Mesendoderm (in vitro differentiated cells): ENCODE results near the gene VAV3.
"Not testable (repeated sequence)": the region's sequence is repeated elsewhere in the genome, so short reads cannot be mapped to it uniquely, and the experiment has no call there.

Experiments used
- DNase-seq: peaks from one replicate; pipeline ENCODE4 v3.0.0; 2013
- H2AK5ac ChIP-seq: 2 replicates; pipeline ENCODE4 v1.6.1; 2013; ENCODE audit warnings: low read length, inconsistent platforms
- H2BK120ac ChIP-seq: 2 replicates; pipeline ENCODE4 v1.6.1; 2013; ENCODE audit warnings: low read depth, mild to moderate bottlenecking, low read length, moderate library complexity, mixed read lengths
- H2BK15ac ChIP-seq: replicated peaks from 2 replicates; pipeline ENCODE4 v1.6.1; 2013; ENCODE audit warnings: low read depth, mild to moderate bottlenecking, moderate library complexity
- H2BK5ac ChIP-seq: 2 replicates; pipeline ENCODE4 v1.6.1; 2013; ENCODE audit warnings: low read length, inconsistent platforms
- H3K18ac ChIP-seq: 2 replicates; pipeline ENCODE4 v1.6.1; 2013; ENCODE audit warnings: mild to moderate bottlenecking, low read length, mixed read lengths
- H3K23ac ChIP-seq: one replicate; pipeline ENCODE4 v1.6.1; 2013; ENCODE audit warnings: low read length
- H3K27ac ChIP-seq: 2 replicates; pipeline ENCODE4 v1.5.1; 2013; ENCODE audit warnings: low read depth, mild to moderate bottlenecking, inconsistent platforms, low read length, moderate library complexity
- H3K27me3 ChIP-seq: 2 replicates; pipeline ENCODE4 v1.6.1; 2013; ENCODE audit warnings: low read length, control low read depth, mild to moderate bottlenecking, inconsistent platforms; ENCODE audit not compliant: insufficient read depth, poor library complexity
- H3K36me3 ChIP-seq: 2 replicates; pipeline ENCODE4 v1.6.1; 2013; ENCODE audit warnings: low read length, inconsistent platforms; ENCODE audit not compliant: control insufficient read depth, insufficient read depth
- H3K4ac ChIP-seq: one replicate; pipeline ENCODE4 v1.6.1; 2013; ENCODE audit warnings: low read depth, mild to moderate bottlenecking, low read length, moderate library complexity
- H3K4me1 ChIP-seq: 2 replicates; pipeline ENCODE4 v1.6.1; 2013; ENCODE audit warnings: low read depth, low read length, inconsistent platforms; ENCODE audit not compliant: control insufficient read depth
- H3K4me2 ChIP-seq: 2 replicates; pipeline ENCODE4 v1.6.1; 2013; ENCODE audit warnings: low read length
- H3K4me3 ChIP-seq: 2 replicates; pipeline ENCODE4 v1.5.1; 2013; ENCODE audit warnings: mild to moderate bottlenecking, low read length
- H3K56ac ChIP-seq: one replicate; pipeline ENCODE4 v1.6.1; 2013; ENCODE audit warnings: low read length
- H3K79me1 ChIP-seq: 2 replicates; pipeline ENCODE4 v1.6.1; 2013; ENCODE audit warnings: low read length, inconsistent platforms
- H3K79me2 ChIP-seq: 2 replicates; pipeline ENCODE4 v1.6.1; 2013; ENCODE audit warnings: mild to moderate bottlenecking, low read length; ENCODE audit not compliant: control insufficient read depth, insufficient read depth
- H3K9ac ChIP-seq: 2 replicates; pipeline ENCODE4 v1.6.1; 2013; ENCODE audit warnings: low read length, inconsistent platforms
- H4K5ac ChIP-seq: one replicate; pipeline ENCODE4 v1.6.1; 2013; ENCODE audit warnings: low read length
- H4K8ac ChIP-seq: one replicate; pipeline ENCODE4 v1.6.1; 2013; ENCODE audit warnings: low read depth, mild to moderate bottlenecking, control low read depth, low read length, moderate library complexity
- WGBS: extraction: QIAGEN DNeasy Blood & Tissue Kit; methylation state at CpG from one replicate; pipeline ENCODE4 v1.1.7; 2013; ENCODE audit warnings: low lambda C conversion rate, missing lambda C conversion rate; ENCODE audit not compliant: insufficient coverage; ENCODE audit errors: extremely low coverage; 5-methylcytosine and 5-hydroxymethylcytosine counted together

The VAV3 gene

GRCh38 chr1:107706182-107706581 is 258.8 kb downstream of the VAV3 start:
- Histone ChIP-seq H3K27me3 (no peaks in the 10 kb centered on the region), H3K23ac (no peak overlapping the region), H3K56ac (no peak overlapping the region), H3K36me3 (no peaks in the 10 kb centered on the region), H3K79me1 (no peaks in the 10 kb centered on the region), H3K18ac (no peak overlapping the region), H2BK5ac (no peak overlapping the region), H3K79me2 (no peaks in the 10 kb centered on the region), H3K4ac (no peak overlapping the region), H2BK15ac (no peak overlapping the region), H3K9ac (no peak overlapping the region), H4K8ac (no peak overlapping the region), H2BK120ac (no peak overlapping the region), H4K5ac (no peak overlapping the region), H3K4me2 (no peak overlapping the region), H2AK5ac (no peak overlapping the region), H3K4me1 (no peaks in the 10 kb centered on the region), H3K4me3 (no peak overlapping the region), H3K27ac (no peak overlapping the region)
- WGBS = no CpG with 5 or more reads among the region's 6 CpGs
- no peak for DNase-seq

GRCh38 chr1:107704911-107705310 is 260.1 kb downstream of the VAV3 start:
- no CpG with 5 or more reads among the region's 2 CpGs for WGBS
- Histone ChIP-seq H4K5ac (no peak overlapping the region), H3K4me3 (no peak overlapping the region), H3K79me1 (no peaks in the 10 kb centered on the region), H2AK5ac (no peak overlapping the region), H3K36me3 (no peaks in the 10 kb centered on the region), H3K4me1 (no peaks in the 10 kb centered on the region), H3K27ac (no peak overlapping the region), H4K8ac (no peak overlapping the region), H2BK15ac (no peak overlapping the region), H3K27me3 (no peaks in the 10 kb centered on the region), H3K9ac (no peak overlapping the region), H3K18ac (no peak overlapping the region), H2BK120ac (no peak overlapping the region), H3K23ac (no peak overlapping the region), H3K4ac (no peak overlapping the region), H3K79me2 (no peaks in the 10 kb centered on the region), H3K4me2 (no peak overlapping the region), H2BK5ac (no peak overlapping the region), H3K56ac (no peak overlapping the region)
- no peak for DNase-seq

GRCh38 chr1:107702946-107703571 is 261.9 kb downstream of the VAV3 start:
- WGBS = no CpG with 5 or more reads among the region's 4 CpGs
- Histone ChIP-seq H3K36me3 (no peaks in the 10 kb centered on the region), H3K4ac (no peak overlapping the region), H3K4me1 (no peaks in the 10 kb centered on the region), H2BK5ac (no peak overlapping the region), H3K23ac (no peak overlapping the region), H3K4me3 (no peak overlapping the region), H3K9ac (no peak overlapping the region), H3K4me2 (no peak overlapping the region), H4K8ac (no peak overlapping the region), H2AK5ac (no peak overlapping the region), H3K27ac (no peak overlapping the region), H2BK15ac (no peak overlapping the region), H3K27me3 (no peaks in the 10 kb centered on the region), H2BK120ac (no peak overlapping the region), H3K56ac (no peak overlapping the region), H4K5ac (no peak overlapping the region), H3K18ac (no peak overlapping the region), H3K79me2 (no peaks in the 10 kb centered on the region), H3K79me1 (no peaks in the 10 kb centered on the region)
- no peak for DNase-seq

GRCh38 chr1:107700651-107701050 is 264.3 kb downstream of the VAV3 start:
- not testable (repeated sequence) for H3K18ac ChIP-seq, DNase-seq, H3K4me1 ChIP-seq, H3K23ac ChIP-seq, H4K8ac ChIP-seq, H3K4me2 ChIP-seq, H3K4me3 ChIP-seq, H3K4ac ChIP-seq, H4K5ac ChIP-seq, H3K9ac ChIP-seq, H3K36me3 ChIP-seq, H3K79me2 ChIP-seq, H2AK5ac ChIP-seq, H2BK15ac ChIP-seq, H2BK120ac ChIP-seq, H3K27ac ChIP-seq, H3K79me1 ChIP-seq, H2BK5ac ChIP-seq, H3K56ac ChIP-seq, H3K27me3 ChIP-seq
- WGBS = no CpG with 5 or more reads among the region's 3 CpGs

GRCh38 chr1:107698161-107698560 is 266.8 kb downstream of the VAV3 start:
- no CpG with 5 or more reads among the region's 6 CpGs for WGBS
- Histone ChIP-seq H2BK120ac (no peak overlapping the region), H3K27ac (no peak overlapping the region), H3K4me2 (no peak overlapping the region), H2AK5ac (no peak overlapping the region), H2BK15ac (no peak overlapping the region), H3K4me1 (no peaks in the 10 kb centered on the region), H3K18ac (no peak overlapping the region), H3K79me2 (no peaks in the 10 kb centered on the region), H4K8ac (no peak overlapping the region), H3K36me3 (no peaks in the 10 kb centered on the region), H4K5ac (no peak overlapping the region), H3K56ac (no peak overlapping the region), H3K79me1 (no peaks in the 10 kb centered on the region), H3K4me3 (no peak overlapping the region), H3K4ac (no peak overlapping the region), H3K27me3 (no peaks in the 10 kb centered on the region), H3K23ac (no peak overlapping the region), H3K9ac (no peak overlapping the region), H2BK5ac (no peak overlapping the region)
- no peak for DNase-seq

- Histone ChIP-seq H3K4me1 (no peaks in the 10 kb centered on the region), H3K9ac (no peak overlapping the region), H3K4me2 (no peak overlapping the region), H3K4me3 (no peak overlapping the region), H3K79me1 (no peaks in the 10 kb centered on the region), H3K27ac (no peak overlapping the region), H4K8ac (no peak overlapping the region), H3K4ac (no peak overlapping the region), H3K56ac (no peak overlapping the region), H3K23ac (no peak overlapping the region), H2BK15ac (no peak overlapping the region), H2BK5ac (no peak overlapping the region), H4K5ac (no peak overlapping the region), H2BK120ac (no peak overlapping the region), H3K18ac (no peak overlapping the region), H3K79me2 (no peaks in the 10 kb centered on the region), H2AK5ac (no peak overlapping the region), H3K36me3 (no peaks in the 10 kb centered on the region), H3K27me3 (no peaks in the 10 kb centered on the region)
- WGBS = no CpG with 5 or more reads among the region's 3 CpGs
- no peak for DNase-seq
Observed at GRCh38 chr1:107695341-107695740, 269.6 kb downstream of the VAV3 start.
